Stimulated activated CD8-positive, alpha-beta memory T cell treated with anti-CD3 and anti-CD28 coated beads, Interleukin-12 subunit alpha, Interleukin-12 subunit beta, amount 100 ng/mL, for 24 hours (primary cell): ENCODE measurements around the gene SHC4.

Source experiments
- DNase-seq: peaks from one replicate; pipeline ENCODE4 v3.0.0-alpha.2; 2020; ENCODE audit errors: extremely low read depth

SHC4 gene

DNA sequence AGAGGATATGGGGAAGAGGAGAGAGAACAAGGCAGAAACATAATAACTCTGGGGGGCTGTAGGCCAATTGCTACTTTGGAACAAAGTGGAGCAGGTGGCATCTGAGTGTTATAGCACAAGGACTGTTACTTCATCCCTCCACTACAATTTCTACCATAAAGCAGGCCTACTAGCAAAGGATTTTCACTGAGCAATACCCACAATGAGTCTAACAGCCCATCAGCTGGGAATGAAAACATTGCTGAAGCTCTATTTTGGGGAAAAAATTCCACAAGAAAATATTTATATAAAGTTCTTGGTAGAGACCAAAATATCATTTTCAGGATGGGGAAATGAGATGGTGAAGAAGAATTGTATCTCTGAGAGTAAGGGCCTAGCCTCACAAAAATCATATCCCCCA, 3.6 kb upstream of the SHC4 start:
- DNase-seq: no peak

DNA sequence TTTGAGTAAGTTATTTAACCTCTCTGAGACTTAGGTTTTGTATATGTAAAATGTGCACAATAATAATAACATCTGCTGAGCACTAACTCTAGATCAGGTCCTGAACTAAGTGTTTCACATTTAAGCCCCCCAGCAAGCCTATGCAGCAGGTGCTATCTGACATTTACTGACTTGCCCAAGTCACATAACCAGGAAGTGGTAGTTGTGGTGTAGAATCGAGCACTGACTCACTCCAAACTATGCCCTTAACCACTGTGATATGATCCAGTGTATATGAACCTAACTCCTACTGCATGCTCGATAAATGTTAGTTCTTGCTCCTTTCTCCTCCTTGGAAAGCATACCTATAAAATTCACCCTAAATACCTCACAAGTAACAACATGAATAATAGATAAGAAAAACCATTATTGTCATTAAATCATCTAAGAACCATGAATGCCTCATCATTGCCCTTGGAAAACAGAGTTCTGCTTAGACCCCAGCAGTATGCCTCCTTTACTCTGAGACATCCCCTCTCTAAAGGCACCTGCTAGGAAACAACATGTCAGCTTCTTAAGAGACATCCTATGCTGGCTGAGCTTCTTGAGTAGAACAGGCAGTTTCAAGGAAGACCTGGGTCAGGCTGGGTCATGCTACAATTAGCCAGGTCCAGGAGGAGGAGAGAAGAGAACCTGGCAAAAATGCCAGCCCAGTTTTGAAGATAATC, 3.0 kb upstream of the SHC4 start:
- no peak for DNase-seq

DNA sequence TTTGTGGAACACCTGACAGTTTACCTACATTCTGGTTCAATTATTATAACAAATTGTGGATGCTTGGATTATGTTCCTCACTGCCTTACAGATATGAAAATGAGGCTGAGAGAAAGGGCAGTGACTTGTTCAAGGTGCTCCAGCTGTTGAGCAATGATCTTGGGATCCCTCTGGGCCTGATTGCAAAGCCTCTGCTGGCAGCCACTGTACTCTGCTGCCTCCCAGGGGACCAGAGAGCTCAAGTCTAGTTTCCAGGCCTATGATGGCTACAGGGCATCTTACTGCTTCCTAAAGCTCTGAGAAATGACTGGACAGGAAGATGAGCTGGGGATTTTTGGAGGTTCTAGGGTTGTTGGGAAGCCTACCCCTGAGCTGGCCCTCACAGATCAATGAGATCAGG, 2.3 kb upstream of the SHC4 start:
- DNase-seq: no peak

DNA sequence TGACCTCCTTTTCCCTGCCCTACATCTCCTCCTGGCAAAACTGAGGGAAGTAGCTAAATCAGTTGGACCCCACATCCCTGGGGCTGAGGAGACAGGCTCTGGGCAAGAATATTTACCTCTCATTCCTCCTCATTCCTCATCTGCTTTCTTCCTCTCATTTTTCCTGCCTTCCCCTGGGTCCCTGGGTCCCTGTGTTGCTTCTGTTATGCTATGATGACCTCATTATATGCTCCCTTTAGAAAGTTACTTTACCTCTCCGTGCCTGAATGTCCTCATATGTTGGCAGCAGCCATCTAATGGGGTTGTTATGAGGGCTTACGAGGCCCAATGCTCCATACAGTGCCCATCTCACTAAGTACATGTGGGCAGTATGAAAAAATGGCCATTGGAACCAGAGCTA, 1.2 kb upstream of the SHC4 start:
- DNase-seq: no peak

DNA sequence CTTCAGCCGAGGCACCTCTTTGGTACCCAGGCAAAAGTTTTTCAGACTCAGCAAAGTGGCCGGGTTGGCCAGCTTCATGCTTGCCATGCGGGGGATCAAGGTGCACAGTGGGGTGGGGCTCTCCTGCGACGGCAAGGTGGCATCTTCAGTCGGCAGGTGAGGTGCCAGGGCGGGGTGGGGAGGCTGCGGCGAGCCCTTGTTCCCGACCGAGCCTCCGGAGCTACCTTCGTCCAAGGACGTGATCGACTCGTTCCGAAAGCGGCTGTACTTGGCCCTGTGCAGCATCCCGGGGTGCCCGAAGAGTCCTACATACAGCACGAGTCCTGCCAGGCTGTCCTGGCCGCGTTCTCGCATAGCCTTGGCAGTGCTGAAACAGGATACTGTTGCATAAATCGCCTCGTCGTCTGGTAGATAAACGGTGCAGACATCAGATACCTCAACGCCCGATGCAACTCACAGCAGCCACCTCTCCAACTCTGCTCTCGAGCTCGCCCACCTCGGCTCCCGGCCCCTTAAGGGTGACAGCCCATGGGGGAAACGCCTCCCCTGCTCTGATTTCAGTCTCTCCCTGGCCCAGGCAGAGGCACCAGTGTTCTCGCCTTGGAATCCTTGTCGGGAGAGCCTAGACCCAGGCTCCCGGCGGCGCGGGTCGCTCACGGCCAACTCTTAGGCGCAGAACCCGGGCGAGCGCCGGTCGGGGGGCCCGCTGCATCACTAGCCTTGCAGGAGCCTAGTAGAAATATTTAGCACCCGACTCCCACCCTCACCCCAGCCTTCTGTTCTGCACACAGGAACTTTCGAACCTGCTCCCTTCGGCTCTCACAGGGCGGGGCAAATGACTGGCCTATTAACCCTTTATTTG, 826 bp downstream of the SHC4 start:
- DNase-seq: no peak

DNA sequence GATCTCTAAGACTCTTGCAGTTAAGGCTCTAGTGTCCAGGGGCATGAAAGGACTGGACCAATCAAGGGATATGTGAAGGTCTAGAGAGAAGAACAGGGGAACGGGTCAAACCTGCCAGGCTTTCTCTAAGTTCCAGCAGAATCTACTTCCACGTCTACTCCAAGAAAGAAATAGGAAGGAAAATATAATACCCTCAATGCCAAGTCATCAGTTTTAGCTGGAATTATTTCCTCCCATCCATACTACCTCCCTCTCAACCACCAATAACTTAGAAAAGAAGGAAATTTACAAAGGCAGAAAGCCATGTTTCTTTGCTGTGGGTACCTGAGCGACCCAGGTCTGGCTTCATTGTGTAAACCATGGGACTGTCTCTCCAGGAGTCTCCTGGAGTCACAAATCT, 7.8 kb downstream of the SHC4 start:
- no peak for DNase-seq

DNA sequence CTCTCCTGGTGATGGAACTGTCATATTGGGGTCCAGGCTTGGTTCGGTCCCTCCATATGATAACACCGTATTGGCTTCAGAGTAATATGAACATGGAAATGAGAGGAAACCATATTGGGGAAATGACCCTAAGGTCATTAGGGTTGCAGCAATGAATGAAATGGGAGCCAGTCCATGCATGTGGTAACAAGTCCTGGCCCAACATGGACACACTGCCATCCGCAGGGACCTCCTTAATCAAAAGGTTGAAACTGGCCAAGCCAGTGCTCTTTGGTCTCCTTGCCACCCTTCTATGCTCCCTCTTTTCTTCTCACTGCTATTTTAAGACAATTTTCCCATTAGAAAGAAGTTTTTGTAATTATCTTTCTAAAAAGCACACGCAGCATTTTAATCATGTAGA, 8.3 kb downstream of the SHC4 start:
- no peak for DNase-seq

DNA sequence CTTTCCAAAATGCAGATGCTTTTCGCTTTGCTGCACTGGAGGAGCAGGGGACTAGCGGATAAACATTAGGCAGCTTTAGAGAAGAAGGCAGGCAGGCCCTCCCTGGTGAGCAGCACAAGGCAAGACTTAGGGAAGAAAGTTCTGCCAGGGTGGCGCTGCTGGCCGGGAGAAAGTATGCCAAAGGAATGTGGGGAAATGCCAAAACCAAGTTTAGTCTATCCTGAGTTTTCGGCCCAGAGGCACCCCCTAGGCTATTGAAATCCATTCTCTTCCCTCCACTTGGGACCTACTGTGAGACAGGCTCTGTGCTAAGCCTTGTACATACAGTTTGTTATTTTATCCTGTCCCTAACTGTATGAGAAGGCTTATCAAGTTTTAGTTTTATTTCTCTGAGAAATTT, 9.2 kb downstream of the SHC4 start:
- no peak for DNase-seq

DNA sequence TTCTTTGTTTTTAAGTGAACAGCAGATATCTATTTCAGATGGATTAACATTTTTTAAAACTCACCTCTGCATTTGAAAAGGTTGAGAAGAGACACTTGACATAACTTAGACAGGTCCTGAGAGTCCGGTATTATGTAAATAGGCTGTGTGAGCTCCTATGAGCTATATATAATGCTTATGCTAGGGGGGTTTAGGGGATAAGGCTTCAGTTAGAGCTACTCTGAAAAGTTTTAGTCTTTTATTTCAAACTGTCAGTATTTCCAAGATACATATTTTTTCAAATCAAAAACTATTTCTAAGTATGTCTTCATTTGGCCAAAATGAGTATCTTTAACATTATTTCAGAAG, 16.9 kb downstream of the SHC4 start:
- DNase-seq: no peak

DNA sequence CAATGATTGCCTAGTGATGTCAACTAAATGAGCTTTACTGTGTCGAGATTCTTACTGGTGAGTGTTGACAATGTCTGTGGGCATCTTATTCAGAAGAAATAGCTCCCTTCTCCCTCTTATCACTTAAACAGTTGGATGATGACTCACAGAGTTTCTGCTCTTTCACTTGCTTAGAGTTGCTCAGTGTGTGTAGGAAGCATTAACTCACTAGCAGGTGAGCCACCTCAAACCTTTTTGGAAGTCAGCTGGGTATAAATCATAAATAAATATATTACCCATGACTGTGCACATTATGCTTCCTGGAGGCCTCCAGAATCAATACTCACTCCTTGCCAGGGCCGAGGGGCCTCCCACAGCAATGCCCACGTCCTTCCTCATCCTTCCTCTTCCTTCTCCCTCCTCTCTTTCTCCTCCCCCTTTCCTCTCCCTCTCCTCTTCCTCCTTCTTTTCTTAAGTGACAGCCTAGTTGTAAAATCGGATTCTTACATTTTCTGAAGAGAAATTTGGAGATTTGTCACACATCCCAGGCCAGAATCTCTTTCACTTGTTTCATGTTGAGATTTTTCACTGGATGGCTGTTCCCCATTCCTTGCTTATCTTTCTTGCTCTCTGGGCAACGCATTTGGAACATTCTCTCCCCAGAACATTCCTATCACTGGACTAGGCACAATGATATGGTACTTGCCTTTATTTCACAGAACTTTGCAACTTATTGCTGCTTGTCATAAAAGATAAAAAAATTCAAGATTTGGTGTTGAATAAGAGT, 17.5 kb downstream of the SHC4 start:
- no peak for DNase-seq

DNA sequence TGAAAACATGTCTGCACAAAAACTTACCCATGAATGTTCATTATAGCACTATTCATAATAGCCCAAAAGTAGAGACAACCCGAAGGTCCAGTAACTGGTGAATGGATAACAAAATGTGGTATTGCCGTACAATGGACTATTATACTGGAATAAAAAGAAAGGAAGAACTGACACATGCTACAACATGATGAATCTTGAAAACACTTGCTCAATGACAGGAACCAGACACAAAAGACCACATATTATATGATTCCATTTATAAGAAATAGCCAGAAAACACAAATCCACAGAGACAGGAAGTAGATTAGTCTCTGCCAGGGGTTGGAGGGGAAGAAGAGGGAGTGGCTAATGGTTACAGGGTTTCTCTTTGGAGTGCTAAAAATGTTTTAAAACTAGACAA, 18.3 kb downstream of the SHC4 start:
- no peak for DNase-seq

DNA sequence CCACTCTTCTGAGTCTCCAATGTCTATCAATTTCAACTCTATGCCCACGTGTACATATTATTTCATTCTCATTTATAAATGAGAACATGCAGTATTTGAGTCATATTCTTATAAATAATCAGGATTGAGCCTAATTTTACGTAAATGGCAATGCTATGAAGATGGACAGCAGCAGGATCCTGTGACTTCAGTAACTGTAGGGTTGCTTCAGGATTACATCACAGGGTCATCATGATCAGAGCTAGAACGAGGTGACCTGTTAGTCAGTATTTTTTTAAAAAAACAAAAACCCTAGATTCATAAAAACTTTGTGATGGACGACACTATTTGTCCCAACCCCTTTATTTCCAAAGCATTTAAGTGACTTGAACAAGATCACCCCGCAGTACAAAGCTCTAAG, 21.8 kb downstream of the SHC4 start:
- no peak for DNase-seq

DNA sequence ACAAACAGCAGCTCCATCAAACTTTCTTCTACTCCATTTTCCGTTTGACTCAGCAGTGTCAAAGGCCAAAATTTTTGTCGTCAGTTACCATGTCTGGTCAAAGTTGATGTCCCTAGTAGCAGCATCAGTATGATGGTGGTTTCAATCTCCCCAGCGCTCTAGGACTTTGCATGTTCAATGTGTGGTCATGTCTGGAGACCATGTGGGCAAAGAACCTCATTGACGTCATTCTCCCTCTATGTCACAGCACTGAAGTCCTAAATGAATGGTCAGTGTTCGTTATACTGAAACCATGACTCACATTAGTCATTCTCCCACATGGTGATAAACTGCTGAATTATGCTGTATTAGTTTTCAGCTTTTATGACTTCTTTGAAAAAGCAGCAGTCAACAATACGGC, 23.2 kb downstream of the SHC4 start:
- DNase-seq: no peak

DNA sequence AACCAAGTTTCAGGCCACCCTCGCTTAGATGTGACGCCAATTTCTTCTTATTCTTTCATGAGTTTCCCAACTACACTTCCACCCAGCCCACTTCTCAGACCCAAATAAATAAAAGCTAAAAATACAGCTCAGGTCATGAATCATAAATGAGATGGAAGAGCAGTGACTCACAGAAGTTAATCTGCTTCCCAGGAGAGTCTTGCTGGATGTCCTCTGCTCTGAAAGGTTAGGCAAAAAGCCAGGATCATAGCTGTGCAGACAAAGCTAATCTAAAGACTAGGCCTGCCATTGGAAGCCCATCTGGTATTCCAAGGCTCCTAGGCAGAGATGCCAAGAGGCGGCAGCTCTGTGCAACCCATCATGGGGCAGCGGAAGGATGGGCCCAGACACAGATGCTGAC, 24.1 kb downstream of the SHC4 start:
- DNase-seq: no peak

DNA sequence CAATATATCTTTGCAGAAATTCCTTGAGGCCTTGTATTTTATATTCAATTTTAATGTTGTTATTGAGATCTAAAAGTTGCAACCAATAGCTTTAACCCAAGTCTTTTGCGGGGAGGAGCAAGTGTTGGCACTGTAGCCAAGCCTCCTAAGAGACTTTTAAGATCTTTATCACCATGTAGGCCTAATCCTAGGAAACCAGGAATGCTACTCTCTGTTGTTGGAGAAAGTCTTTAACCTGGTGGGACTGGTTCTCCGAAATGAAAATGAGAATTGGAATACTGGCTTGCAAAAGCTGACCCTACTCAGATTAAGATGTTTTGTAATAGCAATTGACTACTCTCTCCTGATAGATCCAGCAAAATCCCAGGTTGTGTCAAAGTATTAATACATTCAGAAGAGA, 25.8 kb downstream of the SHC4 start:
- no peak for DNase-seq

DNA sequence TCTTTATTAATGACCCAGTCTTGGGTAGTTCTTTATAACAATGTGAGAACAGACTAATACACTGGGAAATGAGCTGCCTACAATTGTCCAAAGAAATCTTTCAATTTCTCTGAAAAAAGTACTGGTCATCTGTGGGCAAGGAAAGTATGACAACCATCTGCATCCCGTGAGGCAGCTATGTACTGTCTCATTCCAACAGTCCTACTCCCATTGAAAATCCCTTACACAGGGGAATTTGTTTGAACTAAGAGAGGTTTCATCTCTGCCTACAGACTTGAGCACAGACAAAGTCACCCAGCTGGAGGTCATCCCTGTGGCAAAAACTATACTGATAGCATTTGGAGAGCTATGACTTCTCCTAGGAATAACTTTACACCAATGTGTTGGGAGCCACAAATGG, 27.1 kb downstream of the SHC4 start:
- DNase-seq: no peak

DNA sequence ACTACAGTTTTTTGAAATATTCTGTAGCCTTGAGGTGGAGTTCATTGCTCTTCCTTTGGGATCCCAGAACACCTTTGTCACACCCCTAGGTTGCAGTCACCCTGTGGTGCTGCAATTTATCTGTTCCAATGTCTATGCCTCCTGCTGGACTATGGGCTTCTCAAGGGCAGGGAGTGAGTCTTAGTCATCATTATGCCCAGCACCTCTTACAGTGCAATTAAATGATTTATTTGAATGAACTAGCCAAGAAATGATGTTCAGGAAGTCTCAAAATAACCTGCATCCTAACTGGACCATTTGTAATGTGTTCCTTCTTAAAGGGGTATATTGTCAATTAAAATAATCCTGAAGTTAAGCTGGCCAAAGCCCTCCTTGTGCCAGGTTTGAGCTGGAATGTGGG, 28.5 kb downstream of the SHC4 start:
- DNase-seq: no peak

DNA sequence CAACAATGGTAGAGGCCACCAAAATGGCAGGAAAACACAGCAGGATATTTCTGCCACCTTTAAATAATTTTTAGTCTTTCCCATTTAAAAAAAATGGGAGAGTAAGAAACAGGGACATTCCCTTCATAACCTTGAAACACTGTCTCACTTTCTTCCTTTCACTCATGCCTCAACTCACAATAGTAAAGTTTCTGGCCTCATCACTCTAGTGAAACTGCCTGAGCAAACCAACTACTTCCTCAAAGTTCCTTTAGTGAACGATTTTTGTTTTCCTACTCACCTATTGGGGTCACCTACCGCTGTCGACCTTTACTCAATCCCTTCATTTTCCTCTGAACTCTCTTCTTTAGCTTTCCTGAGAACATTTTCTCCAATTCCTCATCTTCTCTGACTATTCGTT, 33.0 kb downstream of the SHC4 start:
- DNase-seq: no peak

DNA sequence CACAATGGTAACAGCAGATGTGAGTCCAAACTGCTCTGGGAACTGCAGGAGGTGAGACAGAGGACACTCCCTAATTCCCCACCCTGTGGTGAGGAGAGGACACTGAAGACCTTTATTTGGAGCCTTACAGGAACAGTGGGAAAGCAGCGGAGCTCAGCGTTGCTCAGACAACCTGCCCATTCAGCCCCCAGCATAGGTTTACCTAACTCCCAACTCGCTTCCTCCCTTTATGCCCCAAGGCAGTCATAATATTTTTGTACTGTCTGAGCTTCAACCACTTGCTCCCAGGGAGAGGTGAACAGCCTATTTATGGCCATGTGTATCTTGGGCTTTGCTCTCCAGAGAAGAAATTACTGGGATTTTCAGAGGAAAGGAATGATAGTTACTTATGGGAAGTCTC, 34.1 kb downstream of the SHC4 start:
- no peak for DNase-seq

DNA sequence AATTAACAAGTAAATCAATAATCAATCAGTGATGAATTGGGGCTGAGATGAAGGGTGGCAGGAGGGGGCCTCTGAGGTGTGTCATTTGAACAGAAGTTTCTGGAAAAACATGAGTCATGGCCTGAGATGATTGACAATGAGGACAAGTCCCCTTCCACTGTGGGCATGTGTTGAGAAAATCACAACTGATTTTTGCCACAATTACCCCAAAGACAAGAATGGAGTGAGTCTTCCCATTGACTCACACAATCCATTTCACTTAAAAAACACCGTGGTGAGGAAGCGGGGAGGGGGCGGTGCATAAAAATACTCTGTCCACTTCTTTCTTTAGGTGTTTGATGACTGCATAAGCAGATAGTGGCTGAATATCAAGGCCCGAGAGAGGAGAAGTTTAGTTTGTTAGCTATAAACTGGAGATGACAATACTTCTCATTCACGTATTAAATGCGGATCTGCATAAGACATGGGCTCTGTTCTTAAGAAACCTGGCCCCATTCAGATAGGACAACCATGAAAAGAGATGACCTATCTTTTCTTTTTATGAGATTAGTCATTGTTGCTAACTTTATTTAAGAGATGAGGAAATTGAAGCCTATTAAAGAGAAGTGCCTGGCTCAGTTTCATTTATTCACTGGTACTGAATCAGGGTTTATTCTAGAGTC, 34.7 kb downstream of the SHC4 start:
- peak; percentile 11 for DNase-seq

DNA sequence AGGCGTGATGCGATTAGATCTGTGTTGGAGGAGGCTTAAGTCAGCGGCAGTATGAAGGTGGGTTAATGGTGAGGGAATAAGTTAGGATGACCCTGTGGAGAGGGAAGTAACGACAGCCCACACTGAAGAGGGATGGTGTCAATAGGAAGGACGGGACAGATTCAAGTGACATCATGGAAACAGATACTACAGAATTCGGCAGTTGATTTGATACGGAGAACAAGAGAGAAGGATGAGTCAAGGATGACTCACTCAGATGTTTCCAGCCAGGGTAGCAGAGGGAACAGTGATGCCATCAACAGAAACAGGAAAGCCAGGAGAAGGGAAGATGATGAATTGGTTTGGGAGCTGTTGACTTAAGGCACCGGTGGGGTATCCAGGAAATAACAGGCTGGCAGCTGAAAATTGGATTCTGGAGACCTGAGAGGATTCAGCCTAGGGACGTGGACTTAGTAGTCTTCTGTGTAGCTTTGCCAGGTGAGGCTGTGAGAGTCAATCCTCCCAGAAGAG, 38.0 kb downstream of the SHC4 start:
- no peak for DNase-seq
